Measurements from ENCODE around the gene ARMC8. TPM values are rescaled to one million over a fixed set of nuclear protein-coding genes. Genes with fewer than 3 reads are reported as not detected.

ARMC8 gene
- total RNA-seq, 1 donor from 2014 or later: 54.4 TPM

DNA sequence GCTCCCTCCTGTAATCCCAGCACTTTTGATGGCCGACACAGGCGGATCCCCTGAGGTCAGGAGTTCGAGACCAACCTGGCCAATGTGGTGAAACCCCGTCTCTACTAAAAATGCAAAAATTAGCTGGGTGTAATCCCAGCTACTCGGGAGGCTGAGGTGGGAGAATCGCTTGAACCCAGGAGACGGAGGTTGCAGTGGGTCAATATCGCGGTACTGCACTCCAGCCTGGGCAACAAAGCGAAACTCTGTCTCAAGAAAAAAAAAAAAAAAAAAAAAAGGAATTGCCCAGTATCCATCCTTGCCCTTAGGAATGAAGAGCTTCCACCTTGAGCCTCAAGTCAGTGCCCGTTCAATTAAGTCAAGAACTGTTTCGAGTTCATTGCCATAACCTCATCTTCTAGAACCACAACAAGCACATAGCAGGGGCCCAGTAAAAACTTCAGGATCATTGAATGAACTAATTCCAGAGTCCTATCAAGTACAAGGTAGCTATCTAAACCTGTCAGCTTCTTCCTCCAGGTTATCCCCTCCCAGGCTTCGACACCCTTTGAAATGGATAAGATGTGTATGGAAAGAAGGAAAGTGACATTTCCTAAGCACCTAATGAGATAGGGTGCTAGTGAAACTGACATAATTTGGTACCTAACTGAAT lies 13.2 kb upstream of the ARMC8 start:
- TF ChIP-seq, protein P1, sequence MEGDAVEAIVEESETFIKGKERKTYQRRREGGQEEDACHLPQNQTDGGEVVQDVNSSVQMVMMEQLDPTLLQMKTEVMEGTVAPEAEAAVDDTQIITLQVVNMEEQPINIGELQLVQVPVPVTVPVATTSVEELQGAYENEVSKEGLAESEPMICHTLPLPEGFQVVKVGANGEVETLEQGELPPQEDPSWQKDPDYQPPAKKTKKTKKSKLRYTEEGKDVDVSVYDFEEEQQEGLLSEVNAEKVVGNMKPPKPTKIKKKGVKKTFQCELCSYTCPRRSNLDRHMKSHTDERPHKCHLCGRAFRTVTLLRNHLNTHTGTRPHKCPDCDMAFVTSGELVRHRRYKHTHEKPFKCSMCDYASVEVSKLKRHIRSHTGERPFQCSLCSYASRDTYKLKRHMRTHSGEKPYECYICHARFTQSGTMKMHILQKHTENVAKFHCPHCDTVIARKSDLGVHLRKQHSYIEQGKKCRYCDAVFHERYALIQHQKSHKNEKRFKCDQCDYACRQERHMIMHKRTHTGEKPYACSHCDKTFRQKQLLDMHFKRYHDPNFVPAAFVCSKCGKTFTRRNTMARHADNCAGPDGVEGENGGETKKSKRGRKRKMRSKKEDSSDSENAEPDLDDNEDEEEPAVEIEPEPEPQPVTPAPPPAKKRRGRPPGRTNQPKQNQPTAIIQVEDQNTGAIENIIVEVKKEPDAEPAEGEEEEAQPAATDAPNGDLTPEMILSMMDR (IDR thresholded peaks at IDR 0.05; ENCODE audit: partially characterized antibody, unreplicated experiment): no peak

GRCh38 chr3:138174421-138175131 lies 12.5 kb upstream of the ARMC8 start, which contains the start of gene DBR1:
Gene DBR1, minus strand, starts transcription at chr3:138174921. Its CDS starts 126 bp downstream, at chr3:138174795.
- Mint-ChIP-seq H3K36me3 (ENCODE audit: unreplicated experiment) (no peaks in the 10 kb centered on the region), H3K27me3 (ENCODE audit: unreplicated experiment) (peaks cover 2% of the 10 kb centered on the region), H3K4me1 (ENCODE audit: low read depth, unreplicated experiment) (peaks cover 3% of the 10 kb centered on the region), H3K27ac (ENCODE audit: unreplicated experiment) (peak within 1 kb of the TSS; percentile 95), H3K9me3 (ENCODE audit: unreplicated experiment) (peaks cover 4% of the 10 kb centered on the region), H3K4me3 (ENCODE audit: unreplicated experiment) (peak within 1 kb of the TSS; percentile 91)
- DNase-seq: peak; percentile 61
- TF ChIP-seq, protein P1 (IDR thresholded peaks at IDR 0.05; ENCODE audit: partially characterized antibody, unreplicated experiment): no peak

More for the DNA sequence above, 13.2 kb upstream of the ARMC8 start:
- Mint-ChIP-seq H3K4me1 (ENCODE audit: low read depth, unreplicated experiment) (peaks cover 3% of the 10 kb centered on the region), H3K4me3 (ENCODE audit: unreplicated experiment) (peak overlapping the region; percentile 91), H3K9me3 (ENCODE audit: unreplicated experiment) (peaks cover 4% of the 10 kb centered on the region), H3K27me3 (ENCODE audit: unreplicated experiment) (peaks cover 2% of the 10 kb centered on the region), H3K27ac (ENCODE audit: unreplicated experiment) (peak overlapping the region; percentile 95), H3K36me3 (ENCODE audit: unreplicated experiment) (no peaks in the 10 kb centered on the region)
- DNase-seq: no peak

GRCh38 chr3:138180375-138181029 lies 6.6 kb upstream of the ARMC8 start:
- Mint-ChIP-seq H3K9me3 (ENCODE audit: unreplicated experiment) (no peaks in the 10 kb centered on the region), H3K36me3 (ENCODE audit: unreplicated experiment) (no peaks in the 10 kb centered on the region), H3K4me1 (ENCODE audit: low read depth, unreplicated experiment) (no peaks in the 10 kb centered on the region), H3K4me3 (ENCODE audit: unreplicated experiment) (no peak overlapping the region), H3K27ac (ENCODE audit: unreplicated experiment) (no peak overlapping the region), H3K27me3 (ENCODE audit: unreplicated experiment) (peaks cover 2% of the 10 kb centered on the region)
- TF ChIP-seq, protein P1 (IDR thresholded peaks at IDR 0.05; ENCODE audit: partially characterized antibody, unreplicated experiment): no peak
- no peak for DNase-seq

DNA sequence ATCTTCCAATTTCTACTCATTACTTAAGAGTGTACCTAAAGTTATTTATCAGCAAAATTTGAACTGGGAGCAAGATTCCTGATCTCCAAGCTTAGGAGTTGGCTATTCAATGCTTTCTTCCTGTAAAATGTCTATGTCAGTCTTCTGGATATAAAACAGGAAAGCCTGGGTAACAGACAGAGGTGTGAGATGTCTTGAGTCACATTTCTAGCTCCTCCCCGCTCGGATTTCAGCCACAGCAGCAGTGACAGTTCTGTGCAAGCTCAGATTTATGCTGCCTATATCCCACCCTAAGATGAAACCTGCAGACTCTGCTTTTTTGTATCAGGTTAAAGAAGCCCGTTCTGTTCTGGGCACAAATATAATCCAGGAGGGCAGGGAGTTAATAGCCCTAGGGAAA lies 2.1 kb upstream of the ARMC8 start:
- no peak overlapping the region for H3K27ac Mint-ChIP-seq (ENCODE audit: unreplicated experiment)
- no peak overlapping the region for H3K4me3 Mint-ChIP-seq (ENCODE audit: unreplicated experiment)
- H3K9me3 Mint-ChIP-seq (ENCODE audit: unreplicated experiment): no peaks in the 10 kb centered on the region
- no peak for DNase-seq
- peaks cover 11% of the 10 kb centered on the region for H3K4me1 Mint-ChIP-seq (ENCODE audit: low read depth, unreplicated experiment)
- TF ChIP-seq, protein P1 (IDR thresholded peaks at IDR 0.05; ENCODE audit: partially characterized antibody, unreplicated experiment): no peak
- H3K36me3 Mint-ChIP-seq (ENCODE audit: unreplicated experiment): no peaks in the 10 kb centered on the region
- H3K27me3 Mint-ChIP-seq (ENCODE audit: unreplicated experiment): no peaks in the 10 kb centered on the region
